ENCODE measurements around the gene MEGF8.

MEGF8 gene

DNA sequence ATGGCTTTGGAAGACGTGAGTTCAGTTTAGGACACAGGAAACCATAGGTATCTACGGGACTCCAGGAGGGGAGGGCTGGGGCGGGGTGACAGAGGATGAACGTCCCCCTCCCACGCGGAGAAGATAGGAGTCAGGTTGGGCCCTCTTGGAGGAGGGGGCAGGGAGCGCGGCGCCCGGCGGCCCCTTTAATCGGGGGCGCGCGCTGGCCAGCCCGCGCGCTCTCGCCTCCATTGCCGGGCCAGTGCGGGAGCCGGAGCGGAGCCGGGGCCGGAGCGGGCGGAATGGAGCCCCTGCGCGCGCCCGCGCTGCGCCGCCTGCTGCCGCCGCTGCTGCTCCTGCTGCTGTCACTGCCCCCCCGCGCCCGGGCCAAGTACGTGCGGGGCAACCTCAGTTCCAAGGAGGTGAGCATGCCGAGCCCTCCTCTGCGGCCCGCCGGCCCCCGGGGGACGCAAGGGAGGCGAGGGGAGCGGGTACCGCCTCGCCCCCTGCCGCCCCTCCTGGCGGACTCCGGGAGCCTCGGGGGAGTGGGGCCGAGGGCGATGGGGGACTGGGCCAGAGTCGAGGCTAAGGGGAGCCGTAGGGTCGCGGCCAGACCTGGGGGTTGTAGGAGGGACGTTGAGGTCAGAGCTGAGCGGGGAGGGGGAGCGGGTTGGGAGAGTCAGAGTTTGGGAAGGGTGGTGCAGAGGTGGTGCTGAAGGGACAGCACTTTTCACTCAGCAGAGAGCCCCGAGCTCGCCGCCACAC, 12.2 kb upstream of the MEGF8 start, which contains the start of gene TMEM145:
TSS of gene TMEM145 (plus strand) at position 214 of the 744 bp plus-strand sequence. CDS start at position 282, 68 bp downstream.
- CTCF ChIA-PET = no interaction called here

DNA sequence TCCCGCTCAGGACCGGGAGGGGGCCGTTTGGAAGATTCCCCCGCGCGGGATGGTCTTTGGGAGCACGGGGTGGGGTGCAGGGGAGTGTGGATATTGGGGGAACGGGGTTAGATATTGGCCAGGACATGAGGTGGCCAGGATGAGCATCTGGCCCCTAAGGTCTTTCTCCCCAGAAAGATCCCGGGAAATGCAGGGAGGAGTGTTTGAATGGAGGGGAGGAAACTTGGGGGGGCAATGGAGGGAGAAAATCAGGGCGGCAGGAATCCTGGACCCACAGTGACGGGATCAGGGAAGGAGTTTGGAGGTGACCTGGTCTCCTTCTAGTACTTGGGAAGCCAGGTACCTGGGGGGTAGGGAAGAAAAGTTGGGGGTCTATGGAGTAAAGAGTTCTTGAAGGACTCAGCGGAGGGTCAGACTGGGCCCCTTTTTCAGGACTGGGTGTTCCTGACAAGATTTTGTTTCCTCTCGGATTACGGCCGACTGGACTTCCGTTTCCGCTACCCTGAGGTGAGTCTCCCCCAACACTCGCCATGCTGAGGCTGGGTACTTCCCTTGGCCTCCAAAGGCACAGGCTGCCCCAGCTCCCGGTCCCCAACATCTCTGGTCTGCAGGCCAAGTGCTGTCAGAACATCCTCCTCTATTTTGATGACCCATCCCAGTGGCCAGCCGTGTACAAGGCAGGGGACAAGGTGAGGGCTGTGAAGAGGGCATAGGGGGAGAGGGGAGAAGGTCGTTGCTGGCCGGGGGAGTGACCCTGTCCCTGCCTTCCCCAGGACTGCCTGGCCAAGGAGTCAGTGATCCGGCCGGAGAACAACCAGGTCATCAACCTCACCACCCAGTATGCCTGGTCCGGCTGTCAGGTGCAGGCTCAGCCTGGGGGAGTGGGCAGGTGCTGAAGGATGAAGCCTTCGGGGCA, 11.3 kb upstream of the MEGF8 start:
- POLR2A ChIA-PET = no interaction called here
- CTCF ChIA-PET = no interaction called here

More for the DNA sequence above, 12.2 kb upstream of the MEGF8 start, which contains the start of gene TMEM145:
- TF ChIP-seq, protein P1, sequence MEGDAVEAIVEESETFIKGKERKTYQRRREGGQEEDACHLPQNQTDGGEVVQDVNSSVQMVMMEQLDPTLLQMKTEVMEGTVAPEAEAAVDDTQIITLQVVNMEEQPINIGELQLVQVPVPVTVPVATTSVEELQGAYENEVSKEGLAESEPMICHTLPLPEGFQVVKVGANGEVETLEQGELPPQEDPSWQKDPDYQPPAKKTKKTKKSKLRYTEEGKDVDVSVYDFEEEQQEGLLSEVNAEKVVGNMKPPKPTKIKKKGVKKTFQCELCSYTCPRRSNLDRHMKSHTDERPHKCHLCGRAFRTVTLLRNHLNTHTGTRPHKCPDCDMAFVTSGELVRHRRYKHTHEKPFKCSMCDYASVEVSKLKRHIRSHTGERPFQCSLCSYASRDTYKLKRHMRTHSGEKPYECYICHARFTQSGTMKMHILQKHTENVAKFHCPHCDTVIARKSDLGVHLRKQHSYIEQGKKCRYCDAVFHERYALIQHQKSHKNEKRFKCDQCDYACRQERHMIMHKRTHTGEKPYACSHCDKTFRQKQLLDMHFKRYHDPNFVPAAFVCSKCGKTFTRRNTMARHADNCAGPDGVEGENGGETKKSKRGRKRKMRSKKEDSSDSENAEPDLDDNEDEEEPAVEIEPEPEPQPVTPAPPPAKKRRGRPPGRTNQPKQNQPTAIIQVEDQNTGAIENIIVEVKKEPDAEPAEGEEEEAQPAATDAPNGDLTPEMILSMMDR (IDR thresholded peaks at IDR 0.05; ENCODE audit: control extremely low read depth, extremely low read depth, low read depth, missing control alignments) = peak; percentile 5
- peak; percentile 63 for DNase-seq (ENCODE audit: extremely low spot score)
- POLR2A ChIA-PET = no interaction called here

DNA sequence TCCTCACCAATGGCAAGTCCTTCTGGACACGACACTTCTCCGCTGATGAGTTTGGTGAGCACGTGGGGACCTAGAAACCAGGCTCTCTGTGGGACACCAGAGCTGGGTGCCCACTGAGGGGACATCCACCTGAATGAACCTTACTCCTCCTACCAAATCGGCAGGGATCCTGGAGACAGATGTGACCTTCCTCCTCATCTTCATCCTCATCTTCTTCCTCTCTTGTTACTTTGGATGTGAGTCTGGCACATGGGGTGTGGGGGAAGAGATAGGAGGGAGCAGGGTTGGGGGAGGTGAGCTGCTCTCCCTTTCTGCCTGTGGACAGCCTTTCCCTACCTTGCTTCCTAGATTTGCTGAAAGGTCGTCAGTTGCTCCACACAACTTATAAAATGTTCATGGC, 10.4 kb upstream of the MEGF8 start:
- no peak for DNase-seq (ENCODE audit: extremely low spot score)
- ChIA-PET CTCF (no interaction called here), POLR2A (interaction anchor here (0.6 kb wide), 1 partner anchor 73 kb away, joined by 3 read pairs; the partner anchor contains the start of gene GSK3A)
- TF ChIP-seq, protein P1 (IDR thresholded peaks at IDR 0.05; ENCODE audit: control extremely low read depth, extremely low read depth, low read depth, missing control alignments) = no peak

More for the DNA sequence above, 11.3 kb upstream of the MEGF8 start:
- TF ChIP-seq, protein P1 (IDR thresholded peaks at IDR 0.05; ENCODE audit: control extremely low read depth, extremely low read depth, low read depth, missing control alignments) = no peak
- DNase-seq (ENCODE audit: extremely low spot score) = no peak

DNA sequence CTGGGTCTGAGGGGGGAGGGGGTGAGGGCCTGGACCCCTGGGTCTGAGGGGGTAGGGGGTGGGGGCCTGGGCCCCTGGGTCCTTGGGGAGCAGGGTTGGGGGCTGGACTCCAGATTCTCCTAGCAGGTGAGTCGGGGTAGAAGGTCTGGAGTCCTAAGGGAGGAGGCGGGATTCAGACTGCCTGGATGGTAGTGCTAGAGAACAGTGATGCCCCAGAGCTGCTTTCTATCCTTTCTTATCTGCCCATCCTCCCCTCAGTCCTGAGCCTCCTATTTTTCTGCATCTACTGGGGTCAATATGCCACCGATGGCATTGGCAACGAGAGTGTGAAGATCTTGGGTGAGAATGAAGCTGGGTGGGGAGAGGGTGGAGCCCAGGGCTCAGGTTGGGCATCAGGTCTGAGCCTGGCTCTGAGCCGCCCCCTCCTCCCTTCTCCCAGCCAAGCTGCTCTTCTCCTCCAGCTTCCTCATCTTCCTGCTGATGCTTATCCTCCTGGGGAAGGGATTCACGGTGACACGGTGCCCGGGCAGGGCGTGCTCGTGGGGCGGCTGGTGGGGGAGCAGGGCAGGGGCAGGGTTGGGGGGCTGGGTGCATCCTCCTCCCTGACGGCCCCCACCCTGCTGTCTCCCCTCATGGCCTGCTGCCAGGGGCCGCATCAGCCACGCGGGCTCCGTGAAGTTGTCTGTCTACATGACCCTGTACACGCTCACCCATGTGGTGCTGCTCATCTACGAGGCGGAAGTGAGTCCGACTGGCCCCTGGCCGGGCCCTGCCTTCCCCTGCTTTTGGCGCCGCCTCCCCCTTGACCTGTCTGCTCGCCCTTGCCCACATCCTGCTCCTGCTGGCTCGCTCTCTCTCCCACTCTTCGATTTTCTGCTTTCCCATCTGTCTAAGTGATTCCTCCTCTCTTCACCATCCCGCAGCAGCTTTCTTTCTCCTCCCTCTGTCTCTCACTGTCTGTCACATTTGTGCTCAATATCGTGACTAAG, 8.9 kb upstream of the MEGF8 start:
- ChIA-PET CTCF (interaction anchor here (0.9 to 1.4 kb wide), 3 partner anchors 16 to 21 kb away, joined by 3 to 5 read pairs (median 3); no protein-coding TSS in a partner anchor), POLR2A (no interaction called here)
- peak; percentile 74 for DNase-seq (ENCODE audit: extremely low spot score)
- TF ChIP-seq, protein P1 (IDR thresholded peaks at IDR 0.05; ENCODE audit: control extremely low read depth, extremely low read depth, low read depth, missing control alignments) = no peak

DNA sequence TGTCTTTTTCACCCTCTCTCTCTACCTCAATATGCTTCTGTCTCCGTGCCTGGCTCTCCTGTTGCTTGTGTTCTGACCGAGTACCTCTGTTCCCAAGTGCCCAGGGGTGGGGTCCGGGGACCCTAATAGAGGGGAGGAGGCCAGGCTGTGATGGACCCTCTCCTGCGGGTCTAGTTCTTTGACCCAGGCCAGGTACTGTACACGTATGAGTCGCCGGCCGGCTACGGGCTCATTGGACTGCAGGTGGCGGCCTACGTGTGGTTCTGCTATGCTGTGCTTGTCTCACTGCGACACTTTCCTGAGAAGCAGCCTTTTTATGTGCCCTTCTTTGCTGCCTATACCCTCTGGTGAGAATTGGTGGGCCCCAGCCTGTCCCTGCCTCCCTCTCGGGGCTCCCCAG, 7.9 kb upstream of the MEGF8 start:
- POLR2A ChIA-PET = no interaction called here
- CTCF ChIA-PET = no interaction called here
- TF ChIP-seq, protein P1 (IDR thresholded peaks at IDR 0.05; ENCODE audit: control extremely low read depth, extremely low read depth, low read depth, missing control alignments) = no peak
- DNase-seq (ENCODE audit: extremely low spot score) = no peak
